Cerebellar nuclear complex (tissue), 1 donor: Measurements from ENCODE around the gene GABRB3.

Experiments
- DNase-seq, 2 experiments: peaks; one replicate each; lab custom pipeline; 2025; lab: John Stamatoyannopoulos, UW

The GABRB3 gene

DNA sequence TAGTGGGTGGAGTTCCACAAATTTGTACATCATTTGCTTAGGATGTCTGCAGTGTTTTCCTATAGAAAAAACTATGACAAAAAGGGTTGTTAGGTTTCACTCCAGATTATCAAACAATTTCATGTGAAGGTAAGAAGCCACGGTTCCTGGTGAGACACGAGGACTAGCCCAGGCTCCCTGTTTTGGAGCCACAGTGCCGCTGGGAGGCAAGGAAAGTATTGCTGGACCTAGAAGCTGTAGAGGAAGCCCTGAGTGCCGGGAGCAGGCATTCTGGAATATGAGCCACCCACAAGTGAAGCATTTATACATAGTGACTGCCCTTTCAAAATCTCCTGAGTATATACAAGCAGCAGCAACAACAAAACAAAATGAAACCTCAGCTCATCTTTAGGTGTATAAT lies 142.0 kb downstream of the GABRB3 start:
- DNase-seq: no peak

GRCh38 chr15:26628879-26629529 lies 143.9 kb downstream of the GABRB3 start:
- DNase-seq: no peak

DNA sequence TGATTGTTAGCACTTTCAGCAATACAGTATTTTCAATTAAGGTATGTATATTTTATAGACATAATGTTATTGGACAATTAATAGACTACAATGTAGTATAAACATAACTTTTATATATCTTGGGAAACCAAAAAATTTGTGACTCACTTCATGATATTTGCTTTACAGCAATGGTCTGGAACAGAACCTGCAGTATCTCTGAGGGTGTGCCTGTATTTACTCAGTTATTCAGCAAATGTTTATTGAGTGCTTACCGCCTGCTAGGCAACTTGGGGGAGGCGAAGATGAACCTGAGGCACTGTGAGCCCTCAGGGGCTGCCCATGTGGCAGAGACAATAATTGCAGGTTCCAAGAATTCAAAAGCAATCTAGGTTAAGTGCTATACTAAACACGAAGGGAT lies 144.8 kb downstream of the GABRB3 start:
- no peak for DNase-seq

- DNase-seq: no peak
Measured at GRCh38 chr15:26624128-26624527, 148.7 kb downstream of the GABRB3 start.

DNA sequence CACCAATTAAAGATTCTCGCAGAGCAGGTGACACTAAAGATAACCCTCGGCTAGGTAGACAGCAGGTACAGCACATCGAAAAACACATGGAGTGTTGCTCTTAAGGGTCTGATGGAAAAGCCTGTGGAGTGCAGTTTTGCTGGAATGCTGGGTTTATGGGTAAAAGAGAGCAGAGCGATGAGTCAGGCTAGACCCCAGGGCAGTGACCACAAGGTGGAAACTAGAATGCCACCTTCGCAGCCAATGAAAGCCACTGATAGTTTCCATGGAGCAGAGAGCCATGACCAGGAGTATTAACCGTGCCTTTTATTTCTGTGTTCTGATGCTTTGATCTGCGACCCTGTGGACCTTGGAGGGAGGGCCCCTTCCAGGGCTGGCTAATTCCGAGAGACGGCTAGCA lies 149.8 kb downstream of the GABRB3 start:
- no peak for DNase-seq

- DNase-seq: no peak
Measured at GRCh38 chr15:26621816-26622215, 151.1 kb downstream of the GABRB3 start.

GRCh38 chr15:26620528-26621458 lies 152.1 kb downstream of the GABRB3 start:
- no peak for DNase-seq

DNA sequence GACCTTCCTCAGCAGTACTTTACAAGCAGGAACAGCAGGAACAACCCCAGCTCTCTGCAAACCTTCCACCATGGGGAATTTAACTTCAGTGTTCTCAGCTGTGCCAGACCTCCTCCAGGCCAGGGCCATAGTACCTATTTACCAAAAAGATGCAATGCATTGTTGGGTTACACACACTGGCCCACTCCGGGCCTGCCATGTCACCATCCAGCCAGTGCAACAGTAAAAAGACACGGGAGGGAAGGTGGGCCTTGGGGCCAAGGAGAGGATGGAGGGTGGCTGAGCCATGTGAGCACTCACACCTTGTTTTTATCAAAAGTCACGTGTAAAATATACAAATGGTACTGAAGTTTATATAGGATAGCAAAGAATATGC lies 157.0 kb downstream of the GABRB3 start:
- DNase-seq: no peak

GRCh38 chr15:26615188-26615926 lies 157.5 kb downstream of the GABRB3 start:
- no peak for DNase-seq

DNA sequence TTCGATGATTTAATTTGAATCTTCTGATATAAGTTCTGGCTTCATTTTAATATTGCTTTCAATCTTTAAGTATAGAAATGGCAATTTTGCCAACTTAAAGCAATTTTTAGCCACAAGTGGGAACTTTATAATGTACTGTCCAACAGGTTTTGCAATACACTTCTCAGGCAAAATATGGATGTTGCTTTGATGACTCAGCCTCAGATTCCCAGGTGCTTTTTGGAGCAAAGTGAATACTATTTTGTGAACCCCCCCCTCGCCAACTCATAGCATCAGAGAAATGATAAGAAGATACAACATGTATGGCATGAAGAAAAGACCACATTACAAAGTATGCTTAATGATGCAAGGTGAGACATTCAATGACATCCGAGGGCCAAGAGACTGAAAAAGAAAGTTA lies 158.1 kb downstream of the GABRB3 start:
- no peak for DNase-seq

- no peak for DNase-seq
Measured at GRCh38 chr15:26598704-26599103, 174.2 kb downstream of the GABRB3 start.

DNA sequence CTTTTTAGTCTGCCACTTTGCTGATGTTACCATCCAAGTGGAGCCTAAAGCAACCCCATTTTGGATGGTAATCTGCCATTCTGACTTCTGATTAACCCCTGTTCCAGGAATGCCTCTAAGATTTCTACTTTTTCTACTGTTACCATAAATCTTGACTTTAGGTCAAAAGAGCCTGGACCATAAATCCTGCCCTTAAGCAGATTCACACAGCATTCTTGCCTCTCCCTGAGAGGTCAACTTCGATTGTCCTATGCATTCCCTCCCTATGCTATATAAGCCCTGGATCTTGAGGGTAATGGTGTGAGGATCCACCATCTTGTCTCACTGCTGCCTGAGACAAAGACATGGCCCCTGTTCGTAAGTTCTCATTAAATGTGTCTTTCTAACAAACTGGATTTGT lies 177.3 kb downstream of the GABRB3 start:
- DNase-seq: no peak

DNA sequence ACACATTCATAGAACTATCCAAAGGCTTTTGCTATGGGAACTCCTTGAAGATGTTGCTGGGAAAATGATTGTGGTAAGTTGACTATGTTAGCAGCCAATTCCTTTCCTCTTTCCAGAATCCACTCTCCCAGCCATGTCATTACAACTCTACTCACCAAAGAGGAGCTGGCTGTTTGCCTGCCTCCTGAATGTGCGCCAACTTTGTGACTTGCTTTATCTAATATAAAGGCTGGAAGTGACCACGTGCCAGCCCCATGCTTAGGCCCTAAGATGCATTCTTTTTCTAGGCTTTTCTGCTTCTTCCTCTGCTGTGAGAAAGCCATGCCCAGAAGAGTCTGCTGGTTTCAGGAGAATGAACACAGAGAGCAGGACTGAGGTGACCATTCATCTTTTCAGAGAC lies 182.2 kb downstream of the GABRB3 start:
- no peak for DNase-seq

GRCh38 chr15:26582840-26583239 lies 190.0 kb downstream of the GABRB3 start:
- DNase-seq: no peak

GRCh38 chr15:26580943-26581342 lies 191.9 kb downstream of the GABRB3 start:
- no peak for DNase-seq

DNA sequence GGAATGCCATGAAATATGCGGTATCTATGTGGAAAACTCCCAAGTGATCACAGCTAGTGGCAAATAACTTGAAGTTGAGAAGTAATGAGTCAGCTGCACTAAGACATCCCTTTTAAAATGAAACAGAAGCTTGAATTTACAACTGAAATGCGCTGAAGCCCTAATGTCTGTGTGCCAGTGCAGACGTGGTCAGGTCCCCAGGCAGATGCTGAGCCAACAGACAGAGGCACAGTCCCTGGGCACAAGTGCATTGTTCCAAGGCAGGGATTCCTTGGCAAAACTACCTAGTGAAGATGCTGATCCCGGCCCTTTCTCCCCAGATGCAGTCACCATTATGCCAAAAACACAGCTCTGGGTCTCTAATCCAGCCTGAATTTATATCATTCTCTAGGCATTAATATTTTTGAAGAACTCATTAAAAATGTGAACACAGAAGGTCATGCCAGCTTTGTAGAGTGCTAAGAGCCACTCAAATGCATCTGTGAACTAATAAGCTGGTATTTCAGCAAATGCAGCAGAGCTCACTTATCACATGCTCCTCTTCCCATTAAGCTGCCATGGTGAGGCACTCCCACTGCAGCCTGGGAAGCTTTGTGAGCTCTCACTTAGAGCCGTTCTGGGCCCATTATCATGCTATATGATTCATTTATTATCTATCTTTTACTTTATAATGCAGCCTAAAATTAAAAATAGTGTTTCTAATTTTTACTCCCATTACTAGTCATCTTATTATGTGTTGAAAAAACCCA lies 200.1 kb downstream of the GABRB3 start:
- DNase-seq: no peak

DNA sequence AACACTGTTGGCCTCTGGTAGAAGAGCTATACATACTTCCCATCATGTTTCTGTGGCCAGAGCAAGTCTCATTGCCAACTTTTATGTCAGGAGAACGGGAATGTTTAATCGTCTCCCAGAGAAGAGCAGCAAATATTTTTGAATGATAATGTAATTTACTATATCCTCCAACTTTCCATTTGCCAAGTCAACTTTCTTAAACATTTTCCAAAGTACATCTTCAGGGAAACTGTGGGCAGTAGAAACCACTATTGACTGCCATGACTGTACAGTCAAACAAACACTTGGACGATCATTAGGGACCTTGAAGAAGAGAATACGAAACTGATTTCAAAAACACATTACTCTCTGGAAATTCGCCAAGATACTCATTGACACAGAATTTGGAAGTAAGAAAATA lies 201.5 kb downstream of the GABRB3 start:
- no peak for DNase-seq

GRCh38 chr15:26565542-26565941 lies 207.3 kb downstream of the GABRB3 start:
- no peak for DNase-seq

DNA sequence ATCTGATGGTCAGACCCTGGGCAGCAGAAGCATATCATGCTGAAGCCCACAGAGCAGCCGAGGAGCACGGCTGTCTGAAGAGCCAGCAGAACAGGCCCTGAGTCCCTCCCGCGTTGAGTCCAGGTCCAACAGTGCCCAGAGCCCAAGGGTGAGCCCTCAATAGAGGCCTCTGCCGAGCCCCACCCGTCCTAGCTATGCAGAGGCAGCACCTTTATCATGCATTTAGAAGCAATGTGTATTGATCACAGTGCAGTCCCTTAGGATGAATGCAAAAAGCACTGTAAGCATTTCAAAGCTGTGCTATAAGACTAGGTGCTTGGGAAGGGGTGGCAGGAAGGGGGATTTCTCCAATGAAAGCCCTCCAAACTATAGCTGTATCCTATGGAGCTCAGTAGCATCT lies 208.5 kb downstream of the GABRB3 start:
- DNase-seq: no peak

DNA sequence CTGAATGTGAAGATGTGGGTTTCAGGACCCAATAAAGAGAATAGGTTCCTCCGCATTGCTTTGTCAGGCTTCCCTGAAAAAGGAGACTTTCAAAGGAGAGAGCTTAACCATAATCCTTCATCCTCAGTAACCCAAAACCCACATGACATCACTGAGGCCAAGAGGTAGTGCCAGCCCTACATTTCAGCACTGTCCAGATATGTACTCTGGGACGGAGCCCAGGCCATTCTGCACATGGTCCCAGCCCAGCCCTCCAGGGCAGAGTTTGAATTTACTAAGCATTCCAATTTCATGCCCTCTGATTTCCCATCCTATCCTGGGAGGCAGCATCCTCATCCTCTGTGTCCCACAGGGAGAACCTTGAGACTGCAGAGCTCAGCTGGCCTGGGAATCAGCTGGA lies 210.5 kb downstream of the GABRB3 start:
- DNase-seq: no peak

DNA sequence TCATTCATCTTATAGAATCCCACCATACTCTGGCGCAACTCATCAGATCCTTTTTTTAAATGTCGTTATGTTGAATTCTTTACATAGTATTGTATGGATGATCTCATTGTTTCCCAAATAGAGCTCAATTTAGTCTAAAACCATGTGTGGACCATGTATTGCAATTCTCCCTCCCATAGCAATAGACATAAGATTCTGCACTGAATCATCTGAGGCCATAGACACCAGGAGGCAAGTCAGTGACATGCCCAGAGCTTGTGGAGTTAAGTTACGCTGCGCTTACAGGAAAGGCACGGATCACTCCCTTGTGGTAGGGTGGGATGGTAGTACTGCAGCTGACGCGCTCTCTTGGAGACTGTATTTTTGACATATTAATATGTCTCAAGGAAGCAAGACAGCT lies 211.0 kb downstream of the GABRB3 start:
- DNase-seq: no peak

GRCh38 chr15:26561130-26561529 lies 211.7 kb downstream of the GABRB3 start:
- DNase-seq: no peak
